SH-SY5Y (cell line): ENCODE measurements around the gene SLC48A1.

Source experiments
- GATA2 ChIP-seq: IDR thresholded peaks from 2 replicates; pipeline ENCODE4 v1.6.1; 2011; ENCODE audit warnings: mild to moderate bottlenecking, low read depth, low read length
- GATA3 ChIP-seq: IDR thresholded peaks from 2 replicates; pipeline ENCODE4 v1.6.1; 2011; ENCODE audit warnings: low read depth, mild to moderate bottlenecking, low read length, moderate library complexity

The SLC48A1 gene

DNA sequence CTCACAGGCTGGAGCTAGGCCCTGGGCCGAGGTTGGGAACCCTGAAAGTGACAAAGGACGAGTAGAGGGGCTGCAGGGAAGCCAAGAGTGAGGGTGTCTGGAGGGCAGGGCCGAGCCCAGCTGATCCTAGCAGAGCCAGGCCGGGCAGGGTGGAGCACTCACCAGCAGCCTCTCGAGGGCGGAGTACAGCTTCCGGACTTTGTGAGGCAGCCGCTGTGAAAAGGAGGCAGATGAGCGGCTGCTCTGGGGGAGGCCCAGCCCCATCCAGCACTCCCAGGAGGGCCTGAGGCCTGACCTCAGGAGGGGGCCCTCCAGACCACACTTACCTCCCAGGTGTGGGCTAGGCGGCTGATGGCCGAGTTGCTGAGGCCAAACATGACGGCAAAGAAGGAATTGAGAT lies 33.1 kb upstream of the SLC48A1 start:
- TF ChIP-seq GATA3 (no peak), GATA2 (no peak)

DNA sequence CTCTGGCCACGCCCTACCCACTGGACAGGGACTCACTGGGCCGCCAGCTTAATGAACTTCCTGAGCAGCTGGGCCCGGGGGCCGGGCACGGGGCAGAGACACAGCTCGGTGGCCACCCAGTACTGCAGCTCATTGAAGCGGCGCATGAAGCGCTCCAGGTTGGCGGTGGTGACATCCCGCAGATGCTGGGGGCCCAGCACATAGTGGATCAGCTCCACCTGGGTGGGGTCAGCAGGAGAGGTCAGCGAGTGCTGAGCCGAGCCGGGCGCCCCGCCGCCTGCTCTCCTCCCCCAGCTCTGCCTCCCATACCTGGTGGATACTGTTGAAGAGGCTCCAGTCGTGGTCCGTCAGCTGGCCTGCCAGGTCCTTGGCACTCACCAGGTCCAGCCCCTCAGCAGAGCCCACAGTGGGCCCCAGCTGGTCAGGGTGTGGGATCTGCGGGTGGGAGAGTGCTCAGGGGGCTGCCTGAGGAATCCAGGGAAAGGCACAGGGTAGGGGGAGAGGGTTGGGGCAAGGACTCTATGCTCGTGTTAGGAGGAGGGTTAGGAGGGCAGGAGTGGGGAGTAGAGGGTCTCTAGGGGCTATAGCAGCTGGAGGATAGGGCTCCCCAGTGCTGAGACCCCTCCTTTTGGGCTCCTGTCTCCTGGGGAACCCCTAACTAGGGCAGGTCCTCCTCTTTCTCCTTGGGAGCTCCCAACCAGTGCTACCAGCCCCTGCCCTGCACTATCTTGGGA lies 32.3 kb upstream of the SLC48A1 start:
- no peak for TF ChIP-seq GATA2
- no peak for TF ChIP-seq GATA3

DNA sequence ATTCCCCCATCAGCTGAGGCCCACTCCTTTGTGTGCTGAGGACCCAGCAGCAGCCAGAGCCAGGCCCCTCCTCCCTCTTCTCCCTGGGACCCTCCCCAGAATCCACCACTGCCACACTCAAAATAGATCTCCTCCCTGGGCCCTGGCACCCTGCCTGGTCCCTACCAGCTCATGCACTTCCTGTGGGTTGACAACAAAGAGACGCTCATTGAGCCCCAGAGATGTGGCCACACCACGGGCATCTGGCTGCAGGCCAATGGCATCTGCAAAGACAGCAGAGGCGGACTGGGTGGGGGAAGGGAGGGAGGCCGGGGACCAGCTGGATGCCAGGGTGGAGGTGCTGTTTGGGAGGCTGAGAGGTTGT lies 31.7 kb upstream of the SLC48A1 start:
- TF ChIP-seq GATA3 (no peak), GATA2 (no peak)

DNA sequence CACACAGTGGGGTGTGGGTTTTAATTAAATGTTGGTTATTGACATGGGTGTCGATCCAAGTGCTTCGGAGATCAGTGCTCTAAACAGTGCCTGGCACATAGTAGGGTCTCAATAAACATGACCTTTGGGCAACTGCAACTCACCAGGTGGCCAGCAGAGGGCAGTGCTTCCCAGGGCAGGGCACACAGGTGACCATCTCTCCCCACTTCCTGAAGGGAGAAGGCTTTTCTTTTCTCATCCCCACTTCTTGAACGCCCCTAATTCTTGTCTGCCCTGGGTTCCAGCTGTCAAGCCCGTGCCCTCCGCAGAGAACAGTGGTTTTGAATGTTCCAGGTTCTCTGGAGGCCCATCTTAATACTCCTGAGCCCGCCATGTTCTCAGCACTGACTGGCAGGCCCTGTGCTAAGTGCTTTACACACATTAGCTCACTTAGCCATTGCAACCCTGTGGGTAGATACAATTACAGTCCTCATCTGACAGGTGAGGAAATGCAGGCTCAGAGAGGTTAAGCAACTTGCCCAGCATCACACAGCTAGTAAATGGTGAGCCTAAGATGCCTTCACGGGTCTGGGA lies 30.7 kb upstream of the SLC48A1 start:
- TF ChIP-seq GATA2, result no peak
- TF ChIP-seq GATA3, result no peak

DNA sequence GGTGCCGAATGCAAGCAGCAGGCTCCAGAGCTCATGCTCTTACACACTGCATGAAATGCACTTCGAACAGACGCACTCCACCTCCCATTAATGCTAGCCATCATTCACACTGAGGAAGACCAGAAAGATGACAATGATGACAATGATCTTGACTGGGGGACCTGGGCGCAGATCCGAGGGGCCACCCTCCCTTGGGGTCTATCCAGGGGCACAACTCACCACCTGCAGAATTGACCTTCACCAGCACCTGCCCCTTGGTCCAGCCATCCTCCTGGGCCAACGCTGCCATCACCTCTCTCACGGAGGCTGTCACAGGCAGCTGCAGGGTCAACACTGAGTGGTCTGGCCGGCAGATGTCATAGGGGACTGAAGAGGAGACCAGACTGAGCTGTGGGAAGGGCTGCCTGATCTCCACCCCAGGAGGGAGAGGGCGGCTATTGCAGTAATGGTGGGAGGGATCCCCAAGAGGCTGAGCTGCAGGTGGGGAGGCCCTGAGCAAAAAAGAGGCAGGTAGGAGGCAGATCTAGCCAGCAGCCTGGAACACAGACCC lies 29.7 kb upstream of the SLC48A1 start:
- TF ChIP-seq GATA2, result no peak
- TF ChIP-seq GATA3, result no peak

DNA sequence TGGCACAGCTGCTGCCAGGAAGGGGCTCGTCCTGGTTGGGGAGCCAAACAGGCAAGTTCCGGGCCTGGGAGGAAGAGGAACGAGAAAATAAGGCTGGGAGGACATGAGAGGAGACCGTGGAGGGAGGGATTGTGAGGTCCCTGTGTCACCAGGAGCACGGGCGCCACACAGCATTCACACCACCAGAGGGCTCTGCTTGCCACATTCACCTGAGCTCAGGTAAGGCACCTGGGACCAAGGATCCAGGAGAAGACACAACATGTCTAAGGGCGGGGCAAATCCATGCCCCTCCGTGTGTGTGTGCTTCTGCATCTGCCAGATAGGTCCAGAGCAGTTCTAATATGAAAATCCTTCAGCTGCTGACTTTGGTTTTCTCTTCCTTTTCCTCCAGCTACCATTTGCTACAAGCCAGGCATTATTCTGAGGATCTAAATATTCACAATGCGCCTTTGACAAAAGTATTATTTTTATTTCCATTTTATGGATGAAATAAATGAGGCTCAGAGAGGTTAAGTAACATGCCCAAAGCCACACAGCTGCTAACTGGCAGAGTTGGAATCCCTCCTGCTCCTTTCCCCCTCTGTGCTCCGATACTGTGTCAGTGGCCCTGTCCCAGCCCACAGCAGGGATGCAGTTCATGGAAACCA lies 28.9 kb upstream of the SLC48A1 start:
- TF ChIP-seq GATA3 (no peak), GATA2 (no peak)

DNA sequence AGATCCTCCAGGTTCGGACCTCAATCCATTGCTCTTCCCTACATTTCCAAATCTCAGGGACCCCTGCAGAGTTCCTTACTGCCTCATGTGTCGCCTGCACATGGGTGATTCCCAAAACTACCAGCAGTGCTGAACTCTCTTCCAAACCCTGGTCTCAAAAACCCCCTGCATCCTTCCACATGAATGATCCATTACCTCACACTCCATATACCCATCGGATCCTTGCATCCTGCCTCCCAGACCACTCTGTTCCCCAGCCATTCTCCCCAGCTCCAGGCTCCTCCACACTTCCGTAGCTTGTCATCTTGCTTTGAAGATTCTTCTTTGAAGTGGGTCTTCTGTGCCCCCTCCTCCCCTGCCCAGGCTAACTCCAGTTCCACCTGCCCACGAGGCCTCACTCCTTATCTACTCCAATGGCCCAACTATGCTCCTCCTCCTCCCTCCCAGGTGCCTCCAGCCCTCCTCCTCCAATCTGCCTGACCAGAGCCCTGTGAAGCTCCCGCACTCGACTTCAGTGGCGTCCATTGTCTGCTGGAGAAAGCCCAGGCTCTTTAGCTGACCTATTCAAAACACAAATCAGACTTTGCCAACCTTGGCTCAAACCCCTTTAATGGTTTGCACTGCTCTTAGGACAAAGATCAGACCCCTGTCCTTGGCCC lies 28.1 kb upstream of the SLC48A1 start:
- TF ChIP-seq GATA3 (no peak), GATA2 (no peak)

DNA sequence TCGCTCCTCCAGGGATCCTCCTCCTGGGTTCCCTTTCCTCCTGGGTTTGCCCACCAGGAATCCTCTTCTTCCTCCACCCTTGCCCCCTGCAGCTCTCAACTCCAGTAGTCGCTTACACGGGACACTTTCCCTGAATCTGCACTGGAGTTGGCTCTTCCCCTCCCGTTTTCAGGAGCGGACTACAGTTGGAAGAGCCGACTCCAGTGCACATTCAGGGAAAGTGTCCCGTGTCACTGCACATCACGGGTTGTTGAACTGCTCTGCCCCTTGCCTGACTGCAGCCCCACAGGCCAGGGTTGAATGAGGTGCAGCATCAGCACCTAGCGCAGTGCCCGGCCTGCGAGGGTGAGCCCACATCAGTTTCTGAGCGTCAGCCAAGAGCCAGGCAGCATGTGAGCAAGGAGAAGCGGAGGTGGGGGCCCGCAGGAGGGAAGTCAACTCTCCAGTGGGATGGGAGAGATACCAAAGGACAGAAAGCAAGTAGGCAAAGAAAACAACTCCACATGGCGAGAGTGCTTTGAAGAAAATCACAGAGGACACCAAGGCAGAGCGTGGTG lies 27.5 kb upstream of the SLC48A1 start:
- no peak for TF ChIP-seq GATA3
- TF ChIP-seq GATA2, result no peak

DNA sequence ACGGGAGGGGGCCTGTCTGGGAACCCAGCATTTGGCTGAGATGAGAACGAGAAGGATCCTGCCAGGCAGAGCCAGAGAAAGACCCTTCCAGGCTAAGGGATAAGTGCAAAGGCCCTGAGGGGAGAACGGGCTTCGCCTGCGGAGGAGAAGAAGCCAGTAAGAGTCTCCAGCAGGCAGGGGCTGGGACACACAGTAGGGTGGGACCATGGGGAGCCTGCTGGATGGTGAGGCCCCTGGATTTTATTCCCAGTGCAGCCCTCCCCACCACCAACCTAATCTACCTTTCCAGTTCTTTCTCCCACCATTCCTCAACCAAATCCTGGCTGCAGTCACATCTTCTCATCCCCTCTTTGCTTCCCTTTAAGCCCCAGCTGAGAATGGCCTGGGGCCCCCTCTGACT lies 27.0 kb upstream of the SLC48A1 start:
- TF ChIP-seq GATA2 (no peak), GATA3 (no peak)

DNA sequence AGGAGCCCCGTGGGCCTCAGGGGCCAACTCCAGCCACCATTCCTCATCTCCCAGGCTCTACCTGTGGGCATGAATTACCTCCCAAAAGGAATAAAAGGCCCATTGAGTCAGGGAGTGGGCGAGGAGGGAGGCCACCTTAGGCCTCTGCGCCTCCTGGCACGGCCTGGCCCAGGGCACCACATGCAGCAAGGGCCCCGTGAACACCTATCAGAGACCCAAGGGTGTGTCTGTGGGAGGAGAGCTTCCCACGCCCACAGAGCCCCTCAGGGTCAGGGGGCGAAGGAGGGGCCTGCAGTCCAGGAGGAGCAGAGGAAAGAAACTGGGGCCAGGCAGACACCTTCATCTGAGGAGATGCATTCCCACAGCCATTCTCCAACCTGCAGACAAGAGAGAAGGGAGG lies 26.5 kb upstream of the SLC48A1 start:
- no peak for TF ChIP-seq GATA2
- TF ChIP-seq GATA3, result no peak

DNA sequence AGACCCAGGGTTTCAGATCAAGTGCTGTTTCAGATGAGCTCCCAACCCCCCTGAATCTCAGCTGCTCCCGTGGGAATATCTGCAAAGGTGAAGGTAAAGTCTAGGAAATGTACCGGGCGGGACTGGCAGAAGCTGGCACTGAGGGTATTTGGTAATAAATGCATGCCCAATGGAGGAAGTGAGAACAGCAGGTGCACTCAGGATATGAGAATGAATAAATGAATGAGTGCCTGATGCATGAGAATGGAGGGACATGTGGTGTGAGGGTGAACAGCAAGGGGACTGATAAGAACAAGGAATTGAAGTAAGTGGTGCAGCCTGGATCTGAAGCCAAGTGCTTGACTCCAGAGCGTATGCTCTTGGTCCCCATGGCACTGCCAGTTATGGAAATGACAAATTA lies 25.9 kb upstream of the SLC48A1 start:
- TF ChIP-seq GATA3, result no peak
- TF ChIP-seq GATA2, result no peak

DNA sequence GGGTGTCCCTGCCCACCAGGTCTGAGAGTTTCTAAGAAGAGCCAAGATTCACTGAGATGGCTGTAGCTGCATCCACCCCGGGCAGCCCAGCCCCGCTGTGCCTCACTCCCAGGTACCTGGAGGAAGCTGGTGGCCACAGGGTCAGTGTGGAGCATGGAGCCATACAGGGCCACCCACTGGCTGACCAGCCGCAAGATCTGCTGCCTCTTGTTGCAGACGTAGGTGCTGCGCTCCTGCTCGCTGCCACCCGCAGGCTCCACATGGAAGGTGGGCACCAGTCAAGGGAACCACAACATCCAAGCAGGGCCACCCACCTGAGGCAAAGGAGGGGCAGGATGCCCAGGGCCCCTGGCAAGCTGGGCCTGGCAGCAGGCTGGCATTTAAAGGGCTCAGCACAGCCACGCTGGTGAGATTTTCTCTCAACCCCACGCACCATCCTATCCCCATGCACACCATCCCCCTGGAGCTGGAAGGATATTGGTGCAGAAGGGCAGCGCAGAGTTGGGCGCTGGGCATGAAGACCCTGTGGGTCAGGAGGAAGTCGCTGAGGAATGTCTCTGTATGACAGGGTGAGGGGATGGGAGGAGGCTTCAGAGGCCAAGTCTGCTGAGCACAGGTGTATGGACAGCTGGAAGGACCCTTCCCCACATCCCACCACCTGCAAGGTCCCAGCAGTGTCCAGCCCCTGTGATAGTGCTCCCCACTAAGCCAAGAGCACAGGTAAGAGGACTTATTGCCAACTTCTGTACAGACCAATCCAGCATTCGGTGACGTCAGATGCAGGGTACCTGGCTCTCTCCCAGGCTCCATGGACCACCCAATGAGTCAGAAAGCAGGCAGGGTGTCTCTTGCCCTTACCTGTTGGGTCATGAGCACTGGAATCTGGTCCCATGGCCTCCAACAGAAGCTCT lies 25.2 kb upstream of the SLC48A1 start:
- TF ChIP-seq GATA3, result no peak
- no peak for TF ChIP-seq GATA2

DNA sequence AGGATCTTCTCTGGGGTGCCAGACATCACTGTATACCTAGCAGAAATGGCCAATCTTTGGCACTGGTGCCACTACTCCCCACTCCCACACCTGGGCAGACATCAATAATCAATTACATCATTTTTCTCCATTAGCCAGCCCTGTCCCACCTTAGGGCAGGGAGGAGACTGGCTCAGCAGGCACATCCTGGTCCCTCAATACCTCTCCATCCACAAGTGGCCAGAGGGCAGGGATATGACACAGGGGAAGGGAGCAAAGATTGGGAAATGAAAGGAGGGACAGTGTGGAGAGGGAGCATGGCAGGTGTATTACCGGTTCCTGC lies 24.6 kb upstream of the SLC48A1 start:
- TF ChIP-seq GATA2 (no peak), GATA3 (no peak)
